Measurements from ENCODE around the gene NRDC. TPM values are rescaled to one million over a fixed set of nuclear protein-coding genes. Genes with fewer than 3 reads are reported as not detected.
"Not testable (repeated sequence)": the region's sequence is repeated elsewhere in the genome, so short reads cannot be mapped to it uniquely, and the experiment has no call there.

NRDC gene
- total RNA-seq, 1 donor from 2014 or later: 116 TPM

DNA sequence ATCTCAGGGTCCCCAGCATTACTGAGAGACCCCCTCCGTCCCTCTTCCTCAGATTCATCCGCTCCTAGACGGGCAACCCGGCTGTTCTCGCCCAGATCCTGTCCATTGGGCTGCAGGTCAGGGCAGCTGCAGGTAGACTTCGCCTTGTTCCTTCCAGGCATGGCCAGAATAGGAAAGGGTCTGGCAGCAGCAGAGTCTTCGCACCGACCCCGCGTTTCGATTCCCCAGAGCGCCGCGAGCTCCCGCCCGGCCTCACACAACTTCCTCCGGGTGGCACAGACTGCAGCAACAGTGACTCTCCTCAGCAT is 265 bp downstream of the NRDC start:
- no peak for DNase-seq (ENCODE audit: low read depth)

GRCh38 chr1:51877434-51878307 is 856 bp downstream of the NRDC start:
- DNase-seq (ENCODE audit: low read depth): peak; percentile 35

- no peak for DNase-seq (ENCODE audit: low read depth)
Measured at GRCh38 chr1:51875836-51876235, 2.7 kb downstream of the NRDC start.

DNA sequence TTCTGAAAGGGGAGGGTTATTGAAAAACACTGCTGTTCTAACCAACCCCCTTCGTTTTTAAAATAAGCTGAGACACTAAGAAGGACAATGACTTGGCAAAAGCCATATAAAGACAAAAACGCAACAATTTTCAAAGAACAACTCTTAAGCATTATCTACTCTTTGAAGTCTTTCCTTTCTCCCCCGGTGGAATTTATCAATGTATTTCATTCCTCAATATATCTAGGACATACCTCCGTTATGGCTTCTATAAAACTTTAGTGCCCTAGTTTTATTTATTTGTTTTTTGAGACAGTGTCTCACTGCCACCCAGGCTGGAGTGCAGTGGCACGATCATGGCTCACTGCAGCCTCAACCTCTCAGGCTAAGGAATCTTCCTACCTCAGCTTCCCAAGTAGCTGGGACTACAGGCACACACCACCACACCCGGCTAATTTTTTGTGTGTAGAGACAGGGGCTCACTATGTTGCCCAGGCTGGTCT is 3.2 kb downstream of the NRDC start:
- DNase-seq (ENCODE audit: low read depth): no peak

- not testable (repeated sequence) for DNase-seq (ENCODE audit: low read depth)
Measured at GRCh38 chr1:51873270-51873669, 5.3 kb downstream of the NRDC start.

DNA sequence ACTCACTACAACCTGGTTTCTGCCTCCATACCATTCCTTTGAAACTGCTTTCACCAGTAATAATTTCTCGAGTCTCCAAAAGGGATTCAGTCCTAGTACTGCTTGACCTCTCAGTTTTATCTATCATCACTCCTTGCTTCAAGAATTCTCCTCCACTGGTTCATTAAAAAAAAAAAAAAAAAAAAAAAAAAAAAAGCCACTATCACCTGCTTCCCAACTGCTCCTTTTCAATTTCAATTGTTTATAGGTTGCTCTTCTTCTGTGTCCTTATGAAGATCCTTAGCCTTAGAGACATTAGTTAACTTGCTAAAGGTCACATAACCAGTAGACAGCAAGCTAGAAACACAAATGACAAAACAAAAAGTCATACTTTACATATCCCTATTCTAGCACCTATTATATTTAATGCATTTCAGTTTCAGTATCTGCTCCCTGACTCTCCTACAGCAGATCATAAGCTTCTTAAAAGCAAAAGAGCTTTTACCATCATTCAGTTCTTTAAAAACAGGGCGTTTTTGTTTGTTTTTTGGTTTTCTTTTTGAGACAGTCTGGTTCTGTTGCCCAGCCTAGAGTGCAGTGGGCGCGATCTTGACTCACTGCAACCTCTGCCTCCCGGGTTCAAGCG is 7.1 kb downstream of the NRDC start:
- DNase-seq (ENCODE audit: low read depth): no peak

DNA sequence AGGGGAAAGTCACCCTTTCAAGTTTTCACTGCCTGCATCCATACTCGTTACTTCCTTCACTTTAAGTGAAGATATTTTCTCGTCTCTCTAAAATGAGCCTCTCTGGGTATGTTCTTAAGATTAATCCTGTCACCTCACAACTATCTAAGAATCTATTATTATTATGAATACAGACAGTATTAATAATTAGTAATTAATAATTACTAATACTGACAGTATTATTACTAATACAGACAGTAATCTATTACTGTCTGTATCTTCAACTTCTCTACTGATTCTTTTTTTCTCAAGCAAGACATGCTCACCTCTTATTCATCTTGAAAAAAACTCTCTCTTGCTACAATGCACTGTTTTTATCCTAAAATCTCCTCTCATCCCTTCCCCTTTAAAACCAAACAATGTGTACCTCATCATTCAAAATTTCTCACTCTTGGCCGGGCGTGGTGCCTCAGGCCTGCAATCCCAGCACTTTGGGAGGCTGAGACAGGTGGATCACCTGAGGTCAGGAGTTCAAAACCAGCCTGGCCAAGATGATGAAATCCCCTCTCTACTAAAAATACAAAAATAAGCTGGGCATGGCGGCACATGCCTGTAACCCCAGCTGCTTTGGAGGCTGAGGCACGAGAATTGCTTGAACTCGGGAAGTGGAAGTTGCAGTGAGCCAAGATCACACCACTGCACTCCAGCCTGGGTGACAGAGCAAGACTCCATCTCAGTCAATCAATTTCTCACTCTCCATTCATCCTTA is 7.8 kb downstream of the NRDC start:
- no peak for DNase-seq (ENCODE audit: low read depth)

GRCh38 chr1:51867479-51868232 is 10.9 kb downstream of the NRDC start:
- DNase-seq (ENCODE audit: low read depth): no peak

GRCh38 chr1:51863384-51863783 is 15.1 kb downstream of the NRDC start:
- no peak for DNase-seq (ENCODE audit: low read depth)

GRCh38 chr1:51861669-51862068 is 16.9 kb downstream of the NRDC start:
- DNase-seq (ENCODE audit: low read depth): no peak

- DNase-seq (ENCODE audit: low read depth): no peak
Measured at GRCh38 chr1:51859735-51860134, 18.8 kb downstream of the NRDC start.

DNA sequence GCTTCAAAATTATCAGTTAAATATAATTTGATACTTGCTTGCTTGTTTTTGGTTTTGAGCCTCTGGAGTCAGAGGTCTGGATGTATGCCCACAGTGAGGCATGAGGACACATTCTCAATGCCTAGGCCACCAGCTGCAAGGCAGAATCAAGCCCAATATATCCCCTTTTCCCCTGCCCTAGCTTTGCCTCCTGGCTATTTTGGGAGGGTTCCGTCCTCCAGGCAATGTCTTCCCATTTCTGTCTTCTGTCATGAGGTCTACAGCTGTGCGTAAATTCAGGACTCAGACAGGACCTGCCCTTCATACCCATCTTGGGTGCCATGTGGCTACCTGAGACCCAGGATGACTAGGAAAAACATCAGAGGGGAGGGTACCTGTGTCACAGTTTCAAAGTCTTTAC is 19.2 kb downstream of the NRDC start:
- no peak for DNase-seq (ENCODE audit: low read depth)

DNA sequence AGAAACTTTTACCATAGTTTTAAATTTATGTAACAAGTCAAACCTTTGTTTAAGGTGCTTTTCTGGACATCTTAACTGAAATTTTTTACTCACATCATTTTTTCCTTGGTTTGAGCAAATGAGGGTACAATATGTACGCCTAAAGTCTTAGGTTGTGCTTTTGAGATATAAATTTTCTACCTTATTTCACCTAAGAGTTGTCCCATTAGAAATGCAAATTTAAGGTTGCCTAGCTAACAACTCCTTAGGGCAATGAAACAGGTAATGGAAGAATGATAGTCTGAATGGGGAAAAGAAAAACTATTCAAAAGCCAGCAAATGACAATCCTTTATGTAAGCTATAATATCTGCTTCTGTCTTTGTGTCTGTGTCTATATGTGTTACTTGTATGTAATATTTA is 19.6 kb downstream of the NRDC start:
- no peak for DNase-seq (ENCODE audit: low read depth)

DNA sequence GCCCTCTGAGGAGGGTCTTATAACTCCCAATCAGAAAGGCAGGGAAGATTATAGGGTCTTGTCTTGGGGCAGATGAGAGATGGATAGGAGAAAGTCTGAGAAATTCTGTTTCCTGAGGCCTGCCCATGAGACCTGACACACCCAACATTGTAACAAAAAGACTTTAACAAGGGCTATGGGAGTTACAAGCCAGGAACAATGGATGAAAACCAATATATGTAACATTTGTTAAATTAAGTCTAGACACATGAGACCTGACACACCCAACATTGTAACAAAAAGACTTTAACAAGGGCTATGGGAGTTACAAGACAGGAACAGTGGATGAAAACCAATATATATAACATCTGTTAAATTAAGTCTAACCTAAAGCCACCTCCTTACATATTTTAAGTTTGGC is 21.8 kb downstream of the NRDC start:
- DNase-seq (ENCODE audit: low read depth): no peak

- DNase-seq (ENCODE audit: low read depth): no peak
Measured at GRCh38 chr1:51855624-51856023, 22.9 kb downstream of the NRDC start.

GRCh38 chr1:51853360-51853759 is 25.2 kb downstream of the NRDC start:
- DNase-seq (ENCODE audit: low read depth): no peak

GRCh38 chr1:51851882-51852396 is 26.6 kb downstream of the NRDC start:
- DNase-seq (ENCODE audit: low read depth): no peak

DNA sequence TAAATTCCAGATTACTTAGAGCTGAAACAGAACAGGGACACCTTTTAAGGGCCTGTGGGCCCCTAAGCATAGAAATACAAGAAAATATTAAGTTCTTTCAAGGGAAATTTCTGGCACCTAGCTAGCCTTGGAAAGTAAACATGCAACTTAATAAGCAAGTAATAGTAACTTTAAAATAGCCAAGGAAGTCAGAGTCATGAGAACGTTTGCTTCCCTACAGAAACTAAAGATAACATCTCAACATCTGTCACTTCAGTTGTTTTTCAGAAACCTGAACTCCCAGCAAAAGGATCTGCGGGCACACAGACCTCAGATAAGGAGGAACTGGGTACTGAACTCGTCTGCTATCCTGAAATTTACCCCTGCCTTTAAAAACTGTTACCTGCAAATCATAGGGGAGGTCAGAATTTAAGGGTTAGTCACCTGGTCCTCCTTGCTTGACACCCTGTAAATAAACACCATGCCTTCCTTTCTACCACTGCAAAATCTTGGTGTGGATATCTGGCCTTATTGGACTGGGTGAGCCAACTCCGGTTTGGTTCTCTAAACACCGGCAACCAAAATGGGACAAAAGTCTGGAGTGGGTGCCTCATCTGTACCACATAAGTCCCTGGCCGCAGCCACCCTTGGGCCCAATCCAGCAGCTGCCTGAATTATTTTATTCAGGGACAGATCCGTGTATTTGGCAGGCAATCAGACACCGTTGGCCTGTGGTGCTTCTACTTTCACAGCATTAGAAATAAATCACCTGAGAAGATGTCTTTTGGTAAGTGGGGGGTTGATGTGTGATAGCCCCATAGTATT is 27.9 kb downstream of the NRDC start:
- DNase-seq (ENCODE audit: low read depth): no peak

- DNase-seq (ENCODE audit: low read depth): no peak
Measured at GRCh38 chr1:51847294-51847920, 31.1 kb downstream of the NRDC start.

GRCh38 chr1:51843948-51844347 is 34.6 kb downstream of the NRDC start:
- DNase-seq (ENCODE audit: low read depth): no peak

Measured in renal cortical epithelial cell (primary cell).